ENCODE data around the gene CDH10. TPM values are rescaled to one million over a fixed set of nuclear protein-coding genes. Genes with fewer than 3 reads are reported as not detected.

The CDH10 gene
- total RNA-seq, 1 donor = 2.2 TPM

DNA sequence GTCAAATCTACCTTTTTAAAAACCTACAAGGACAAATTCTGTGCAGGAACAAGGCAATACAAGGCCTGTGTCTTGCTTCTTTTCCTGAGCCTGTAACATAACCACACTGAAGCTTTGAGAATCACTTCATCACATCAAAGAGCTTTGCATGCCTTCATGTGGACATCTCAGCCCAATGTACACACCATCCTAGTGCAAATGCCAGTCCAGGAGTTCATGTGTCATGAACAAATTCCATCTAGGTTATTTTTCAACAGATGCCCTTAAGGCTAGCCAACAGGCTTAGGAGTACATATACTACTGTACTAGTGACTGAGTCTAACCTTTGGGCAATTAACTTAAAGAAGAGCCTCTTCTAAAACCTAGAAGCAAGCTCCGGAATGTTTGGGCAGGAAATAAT, 106.4 kb downstream of the CDH10 start:
- TF ChIP-seq, protein P1, sequence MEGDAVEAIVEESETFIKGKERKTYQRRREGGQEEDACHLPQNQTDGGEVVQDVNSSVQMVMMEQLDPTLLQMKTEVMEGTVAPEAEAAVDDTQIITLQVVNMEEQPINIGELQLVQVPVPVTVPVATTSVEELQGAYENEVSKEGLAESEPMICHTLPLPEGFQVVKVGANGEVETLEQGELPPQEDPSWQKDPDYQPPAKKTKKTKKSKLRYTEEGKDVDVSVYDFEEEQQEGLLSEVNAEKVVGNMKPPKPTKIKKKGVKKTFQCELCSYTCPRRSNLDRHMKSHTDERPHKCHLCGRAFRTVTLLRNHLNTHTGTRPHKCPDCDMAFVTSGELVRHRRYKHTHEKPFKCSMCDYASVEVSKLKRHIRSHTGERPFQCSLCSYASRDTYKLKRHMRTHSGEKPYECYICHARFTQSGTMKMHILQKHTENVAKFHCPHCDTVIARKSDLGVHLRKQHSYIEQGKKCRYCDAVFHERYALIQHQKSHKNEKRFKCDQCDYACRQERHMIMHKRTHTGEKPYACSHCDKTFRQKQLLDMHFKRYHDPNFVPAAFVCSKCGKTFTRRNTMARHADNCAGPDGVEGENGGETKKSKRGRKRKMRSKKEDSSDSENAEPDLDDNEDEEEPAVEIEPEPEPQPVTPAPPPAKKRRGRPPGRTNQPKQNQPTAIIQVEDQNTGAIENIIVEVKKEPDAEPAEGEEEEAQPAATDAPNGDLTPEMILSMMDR (IDR thresholded peaks at IDR 0.05; ENCODE audit: insufficient read depth, low read depth, low read length) = no peak
- H3K4me3 ChIP-seq (ENCODE audit: low read depth, low read length) = no peak overlapping the region
- DNase-seq (ENCODE audit: low read depth) = no peak

DNA sequence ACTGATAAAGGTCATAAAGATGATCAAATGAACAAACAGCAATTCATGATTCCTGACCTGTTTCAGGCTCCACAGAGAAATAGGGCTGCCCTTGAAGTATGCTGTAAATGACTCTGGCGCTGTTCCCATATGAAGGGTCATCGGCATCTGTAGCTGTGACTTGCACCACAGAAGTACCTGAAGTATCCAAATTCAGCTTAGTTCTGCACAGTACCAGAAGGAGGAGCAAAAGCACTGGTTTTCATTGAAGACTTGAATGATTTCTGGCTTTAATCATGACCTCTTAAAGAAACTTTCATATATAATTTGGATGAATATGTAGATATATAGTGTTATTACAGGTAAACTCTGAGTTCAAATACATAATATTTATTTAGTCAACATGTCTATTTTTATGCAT, 109.1 kb downstream of the CDH10 start:
- DNase-seq (ENCODE audit: low read depth) = no peak
- TF ChIP-seq, protein P1 (IDR thresholded peaks at IDR 0.05; ENCODE audit: insufficient read depth, low read depth, low read length) = no peak

DNA sequence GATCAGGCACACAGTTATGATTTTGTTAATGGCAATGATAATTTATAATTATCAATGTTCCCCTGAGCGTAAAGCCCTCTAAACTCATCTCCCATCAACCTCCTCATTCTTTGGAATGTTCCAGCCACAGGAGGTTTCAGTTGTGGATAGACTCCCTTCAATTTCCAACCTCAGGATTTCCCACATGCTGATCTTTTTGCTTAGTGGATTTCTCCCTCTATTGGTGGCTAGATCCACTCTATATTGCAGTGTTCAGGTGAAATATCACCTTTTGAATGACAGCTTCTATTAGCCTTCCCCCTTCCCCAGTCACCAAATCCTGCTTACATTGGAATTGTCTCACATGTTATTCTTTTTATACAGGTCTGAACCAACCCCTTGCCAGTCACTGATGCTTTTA, 113.9 kb downstream of the CDH10 start:
- TF ChIP-seq, protein P1 (IDR thresholded peaks at IDR 0.05; ENCODE audit: insufficient read depth, low read depth, low read length) = no peak
- DNase-seq (ENCODE audit: low read depth) = no peak
- H3K4me3 ChIP-seq (ENCODE audit: low read depth, low read length) = no peak overlapping the region

More for the DNA sequence above, 109.1 kb downstream of the CDH10 start:
- no peak overlapping the region for H3K4me3 ChIP-seq (ENCODE audit: low read depth, low read length)

DNA sequence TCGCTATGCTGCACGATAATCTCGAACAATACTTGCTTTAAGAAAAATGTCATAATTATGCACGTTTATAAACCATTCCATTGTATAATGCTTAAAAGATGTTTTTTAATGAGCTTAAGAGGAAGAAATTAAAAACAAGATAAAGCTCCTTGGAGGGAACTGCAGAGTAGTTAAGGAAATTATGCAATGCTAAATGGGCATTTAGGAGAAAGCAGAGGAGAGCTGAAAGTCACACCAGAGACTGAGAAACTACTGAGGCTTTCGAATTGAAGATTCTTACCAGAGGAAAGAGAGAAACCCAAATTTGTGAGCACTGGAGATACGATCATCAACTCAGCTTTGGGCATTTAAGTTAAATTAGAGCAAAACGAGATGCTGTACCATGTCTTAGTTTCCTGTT, 119.4 kb downstream of the CDH10 start:
- TF ChIP-seq, protein P1 (IDR thresholded peaks at IDR 0.05; ENCODE audit: insufficient read depth, low read depth, low read length) = no peak
- H3K4me3 ChIP-seq (ENCODE audit: low read depth, low read length) = no peak overlapping the region
- no peak for DNase-seq (ENCODE audit: low read depth)

DNA sequence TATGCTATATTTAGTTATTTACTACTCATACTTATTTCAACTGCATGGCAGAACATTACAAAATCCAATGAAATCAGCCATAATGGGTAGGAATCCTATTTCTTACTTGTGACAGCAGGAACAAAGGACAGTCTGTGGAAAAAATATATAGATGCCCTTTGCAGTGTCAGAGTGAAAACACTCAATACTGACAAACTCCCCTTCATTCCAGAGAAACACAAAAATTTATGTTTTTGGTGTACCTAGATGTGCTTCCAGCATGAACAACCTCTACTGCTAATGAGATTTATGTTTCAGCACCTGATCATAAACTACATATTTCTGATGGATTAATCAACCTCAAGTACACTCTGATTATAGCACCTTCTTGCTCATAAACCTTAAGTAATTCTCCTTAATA, 132.4 kb downstream of the CDH10 start:
- TF ChIP-seq, protein P1 (IDR thresholded peaks at IDR 0.05; ENCODE audit: insufficient read depth, low read depth, low read length) = no peak

DNA sequence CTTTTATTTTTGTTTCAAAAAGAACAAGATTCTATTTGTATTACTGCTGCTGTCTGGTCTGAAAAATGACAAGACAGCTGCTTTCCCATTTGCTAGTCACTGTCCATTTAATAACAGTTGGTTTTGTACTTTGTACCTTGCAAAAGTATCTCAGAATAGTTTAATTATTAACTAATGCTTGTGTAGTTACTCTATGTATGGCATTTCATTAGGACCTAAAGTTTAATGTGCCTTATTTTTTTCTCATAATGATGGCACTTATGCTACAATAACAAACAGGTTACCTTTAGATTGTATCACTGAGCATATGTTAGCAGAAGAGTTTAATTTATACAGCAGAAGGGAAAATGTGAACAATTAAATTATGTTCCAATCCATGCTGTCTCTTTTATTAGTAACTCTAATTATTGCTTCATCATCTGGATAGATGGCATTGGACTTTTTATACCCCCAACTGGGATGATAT, 134.2 kb downstream of the CDH10 start:
- H3K4me3 ChIP-seq (ENCODE audit: low read depth, low read length) = no peak overlapping the region
- TF ChIP-seq, protein P1 (IDR thresholded peaks at IDR 0.05; ENCODE audit: insufficient read depth, low read depth, low read length) = no peak
- no peak for DNase-seq (ENCODE audit: low read depth)

More for the DNA sequence above, 132.4 kb downstream of the CDH10 start:
- H3K4me3 ChIP-seq (ENCODE audit: low read depth, low read length) = no peak overlapping the region
- no peak for DNase-seq (ENCODE audit: low read depth)

DNA sequence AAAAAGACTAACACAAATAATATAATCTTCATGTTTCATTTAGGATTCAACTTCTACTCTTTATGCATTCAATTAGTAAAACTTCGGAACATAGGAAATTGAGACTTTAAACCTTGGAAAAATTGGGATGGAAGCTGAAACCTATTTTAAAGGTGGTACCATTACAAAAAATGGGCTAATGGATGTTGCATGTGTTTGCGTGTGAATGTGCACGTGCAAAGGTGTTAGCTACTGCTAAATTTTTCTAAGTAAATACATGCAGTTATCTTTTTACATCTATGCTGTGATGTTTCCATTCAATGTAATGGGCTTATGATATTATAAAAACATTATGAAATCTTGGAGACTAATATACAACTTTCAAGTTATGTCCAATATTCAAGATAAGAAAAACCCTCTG, 134.8 kb downstream of the CDH10 start:
- DNase-seq (ENCODE audit: low read depth) = no peak
- TF ChIP-seq, protein P1 (IDR thresholded peaks at IDR 0.05; ENCODE audit: insufficient read depth, low read depth, low read length) = no peak
- no peak overlapping the region for H3K4me3 ChIP-seq (ENCODE audit: low read depth, low read length)
